GM10248 (cell line): ENCODE data around the gene CENPVL1.

ENCODE experiments used
- CTCF ChIA-PET: fragments of 300-600 bp; sonication (Branson Sonifier 250); formaldehyde crosslinking; extraction: SDS; loops from one replicate; lab custom pipeline; 2021; ENCODE audit warnings: antibody characterized with exemption; lab: Yijun Ruan, JAX
- POLR2A ChIA-PET: fragments of 350-650 bp; sonication (Branson Sonifier 250); formaldehyde crosslinking; extraction: SDS; loops from one replicate; lab custom pipeline; 2020; ENCODE audit warnings: antibody characterized with exemption; lab: Yijun Ruan, JAX
- DNase-seq: peaks from one replicate; pipeline ENCODE4 v3.0.0; 2012; ENCODE audit errors: extremely low spot score
- CTCF ChIP-seq: IDR thresholded peaks from 2 replicates; pipeline ENCODE4 v1.5.1; 2012; ENCODE audit warnings: mild to moderate bottlenecking, low read depth; ENCODE audit errors: extremely low read depth, missing control alignments, control extremely low read depth

The CENPVL1 gene

GRCh38 chrX:51728202-51728601, 17.9 kb downstream of the CENPVL1 start:
- no peak for TF ChIP-seq CTCF
- ChIA-PET CTCF (no interaction called here), POLR2A (no interaction called here)
- no peak for DNase-seq

GRCh38 chrX:51737091-51737490, 26.8 kb downstream of the CENPVL1 start:
- no peak for DNase-seq
- TF ChIP-seq CTCF: no peak
- POLR2A ChIA-PET: no interaction called here
- CTCF ChIA-PET: no interaction called here

- ChIA-PET POLR2A (no interaction called here), CTCF (no interaction called here)
Measured at GRCh38 chrX:51742586-51742985, 32.3 kb downstream of the CENPVL1 start.

GRCh38 chrX:51743179-51743957, 33.1 kb downstream of the CENPVL1 start, which contains the start of gene GSPT2:
Gene GSPT2 (plus strand): TSS chrX:51743442. CDS start chrX:51743627, 185 bp downstream.
- POLR2A ChIA-PET: no interaction called here
- no peak for TF ChIP-seq CTCF
- CTCF ChIA-PET: interaction anchor here (1.3 kb wide), 1 partner anchor 16 kb away, joined by 4 read pairs; no protein-coding TSS in a partner anchor
- peak; percentile 69 for DNase-seq

More at GRCh38 chrX:51742586-51742985, 32.3 kb downstream of the CENPVL1 start:
- DNase-seq: no peak
- no peak for TF ChIP-seq CTCF

- no peak for TF ChIP-seq CTCF
- ChIA-PET POLR2A (no interaction called here), CTCF (no interaction called here)
- DNase-seq: no peak
Measured at GRCh38 chrX:51747671-51748070, 37.4 kb downstream of the CENPVL1 start.

- ChIA-PET POLR2A (no interaction called here), CTCF (interaction anchor here (1.5 kb wide), 1 partner anchor 15 kb away, joined by 4 read pairs; no protein-coding TSS in a partner anchor)
- no peak for TF ChIP-seq CTCF
- no peak for DNase-seq
Measured at GRCh38 chrX:51759055-51759839, 48.9 kb downstream of the CENPVL1 start.
